ENCODE results near the gene CPE. TPM values are rescaled to one million over a fixed set of nuclear protein-coding genes. Genes with fewer than 3 reads are reported as not detected.

The CPE gene
- total RNA-seq, 4 donors from 2014 or later = 126 to 272 (median 201) TPM

DNA sequence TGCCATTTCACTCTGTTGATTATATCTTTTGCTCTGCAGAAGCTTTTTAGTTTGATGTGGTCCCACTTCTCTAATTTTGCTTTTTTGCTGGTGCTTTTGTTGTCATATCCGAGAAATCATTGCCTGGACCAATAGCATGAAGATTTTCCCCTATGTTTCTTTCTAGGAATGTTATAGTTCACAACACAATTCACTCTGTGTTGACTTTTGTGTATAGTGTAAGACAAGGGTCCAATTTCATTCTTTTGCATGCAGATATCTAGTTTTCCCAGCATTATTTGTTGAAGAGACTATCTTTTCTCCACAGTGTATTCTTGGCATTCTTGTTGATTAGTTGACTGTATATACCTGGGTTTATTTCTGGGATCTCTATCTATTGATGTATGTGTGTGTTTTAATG is 8.3 kb upstream of the CPE start:
- WGBS, 2 donors (ENCODE audit: low coverage in 1 of 2) = 88 to 90% methylated on average over 1 of the region's 1 CpG
- no peak for ATAC-seq
- Histone ChIP-seq H3K9me3 (peaks cover 0 to 12% (median 0%) of the 10 kb centered on the region in 3 donors), H3K36me3 (no peaks in the 10 kb centered on the region), H3K27me3 (no peaks in the 10 kb centered on the region), H3K4me1 (no peaks in the 10 kb centered on the region), H3K4me3 (no peak overlapping the region), H3K27ac (no peak overlapping the region)
- TF ChIP-seq POLR2AphosphoS5 (IDR thresholded peaks at IDR 0.05) = no peak
- no peak for TF ChIP-seq EP300 (IDR thresholded peaks at IDR 0.05)
- TF ChIP-seq, protein P1, sequence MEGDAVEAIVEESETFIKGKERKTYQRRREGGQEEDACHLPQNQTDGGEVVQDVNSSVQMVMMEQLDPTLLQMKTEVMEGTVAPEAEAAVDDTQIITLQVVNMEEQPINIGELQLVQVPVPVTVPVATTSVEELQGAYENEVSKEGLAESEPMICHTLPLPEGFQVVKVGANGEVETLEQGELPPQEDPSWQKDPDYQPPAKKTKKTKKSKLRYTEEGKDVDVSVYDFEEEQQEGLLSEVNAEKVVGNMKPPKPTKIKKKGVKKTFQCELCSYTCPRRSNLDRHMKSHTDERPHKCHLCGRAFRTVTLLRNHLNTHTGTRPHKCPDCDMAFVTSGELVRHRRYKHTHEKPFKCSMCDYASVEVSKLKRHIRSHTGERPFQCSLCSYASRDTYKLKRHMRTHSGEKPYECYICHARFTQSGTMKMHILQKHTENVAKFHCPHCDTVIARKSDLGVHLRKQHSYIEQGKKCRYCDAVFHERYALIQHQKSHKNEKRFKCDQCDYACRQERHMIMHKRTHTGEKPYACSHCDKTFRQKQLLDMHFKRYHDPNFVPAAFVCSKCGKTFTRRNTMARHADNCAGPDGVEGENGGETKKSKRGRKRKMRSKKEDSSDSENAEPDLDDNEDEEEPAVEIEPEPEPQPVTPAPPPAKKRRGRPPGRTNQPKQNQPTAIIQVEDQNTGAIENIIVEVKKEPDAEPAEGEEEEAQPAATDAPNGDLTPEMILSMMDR (IDR thresholded peaks at IDR 0.05) = no peak
- TF ChIP-seq POLR2A (IDR thresholded peaks at IDR 0.05) = no peak

DNA sequence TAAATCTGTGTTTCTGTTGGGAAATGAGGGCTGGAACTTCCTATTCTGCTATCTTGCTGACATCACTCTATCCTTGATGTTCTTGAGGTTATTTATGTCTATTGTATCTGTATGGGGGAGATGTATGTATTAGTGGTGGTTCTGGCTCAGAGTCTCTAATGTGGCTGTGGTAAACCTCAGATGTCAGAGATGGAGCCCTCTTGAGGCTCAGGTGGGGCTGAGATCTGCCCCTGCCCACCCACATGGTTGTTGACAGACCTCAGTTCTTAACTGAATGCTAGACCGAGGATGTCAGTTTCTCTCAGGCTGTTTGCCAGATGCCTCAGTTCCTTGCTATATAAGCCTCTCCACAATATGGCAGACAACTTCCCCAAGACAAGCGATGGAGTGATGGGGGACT is 3.3 kb upstream of the CPE start:
- ATAC-seq = no peak
- peaks cover 0 to 14% (median 0%) of the 10 kb centered on the region in 3 donors for H3K4me1 ChIP-seq
- H3K36me3 ChIP-seq = no peaks in the 10 kb centered on the region
- no peak for TF ChIP-seq POLR2A (IDR thresholded peaks at IDR 0.05)
- TF ChIP-seq, protein P1 (IDR thresholded peaks at IDR 0.05) = no peak
- no peak for TF ChIP-seq POLR2AphosphoS5 (IDR thresholded peaks at IDR 0.05)
- TF ChIP-seq EP300 (IDR thresholded peaks at IDR 0.05) = no peak
- H3K9me3 ChIP-seq = peaks cover 0 to 12% (median 0%) of the 10 kb centered on the region in 3 donors
- no peak overlapping the region for H3K4me3 ChIP-seq
- 59% methylated on average over 2 of the region's 2 CpGs; no CpG with 5 or more reads in 1 of the 2 donors for WGBS, 2 donors (ENCODE audit: low coverage in 1 of 2)
- no peak overlapping the region for H3K27ac ChIP-seq
- H3K27me3 ChIP-seq = no peaks in the 10 kb centered on the region

DNA sequence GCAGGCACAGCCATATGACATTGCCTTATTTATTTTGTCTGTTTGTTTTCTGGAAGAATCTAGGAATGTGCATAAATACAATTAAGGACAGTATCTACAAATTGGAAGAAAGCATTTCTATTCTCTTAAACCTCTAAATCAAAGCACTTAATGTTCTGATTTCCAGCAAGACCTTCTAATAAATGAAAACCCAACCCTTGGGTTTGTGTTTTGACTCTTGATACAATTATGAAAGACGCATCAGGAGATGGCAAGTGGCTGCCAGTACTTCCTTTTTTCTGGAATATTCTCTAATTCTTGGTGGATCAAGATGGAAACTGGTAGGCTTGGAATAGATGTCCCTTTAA is 437 bp upstream of the CPE start:
- ATAC-seq = no peak
- Histone ChIP-seq H3K27me3 (no peaks in the 10 kb centered on the region), H3K4me3 (peak overlapping the region; percentile 50 to 82), H3K9me3 (peaks cover 0 to 12% (median 0%) of the 10 kb centered on the region in 3 donors), H3K4me1 (peaks cover 0 to 35% (median 0%) of the 10 kb centered on the region in 3 donors), H3K27ac (peak overlapping the region; percentile 55 to 91 (median 85)), H3K36me3 (no peaks in the 10 kb centered on the region)
- 11 to 27% methylated on average over 1 of the region's 1 CpG for WGBS, 2 donors (ENCODE audit: low coverage in 1 of 2)
- no peak for TF ChIP-seq EP300 (IDR thresholded peaks at IDR 0.05)
- TF ChIP-seq POLR2AphosphoS5 (IDR thresholded peaks at IDR 0.05) = no peak
- no peak for TF ChIP-seq POLR2A (IDR thresholded peaks at IDR 0.05)
- TF ChIP-seq, protein P1 (IDR thresholded peaks at IDR 0.05) = no peak

DNA sequence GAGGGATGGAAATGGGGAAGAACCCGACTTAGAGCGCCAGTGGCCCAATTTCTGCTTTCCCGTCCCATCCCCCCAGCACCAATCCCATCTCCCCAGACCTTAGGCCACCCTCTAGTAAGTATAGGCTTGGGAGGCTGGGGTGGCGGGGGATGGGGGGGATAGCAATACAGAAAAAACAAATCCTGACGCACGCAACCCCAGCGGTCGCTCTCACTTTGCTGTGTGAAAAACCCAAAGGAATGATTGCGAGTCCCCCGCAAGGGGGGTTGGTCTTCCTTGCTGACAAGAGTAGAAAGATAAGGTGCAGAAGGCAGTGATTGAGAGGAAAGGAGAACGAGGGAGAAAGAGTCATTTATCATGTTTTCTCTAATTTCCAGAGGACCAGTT is 863 bp downstream of the CPE start:
- Histone ChIP-seq H3K4me3 (peak overlapping the region; percentile 50 to 82), H3K36me3 (no peaks in the 10 kb centered on the region), H3K4me1 (peaks cover 0 to 48% (median 0%) of the 10 kb centered on the region in 3 donors), H3K9me3 (peaks cover 0 to 5% (median 0%) of the 10 kb centered on the region in 3 donors), H3K27me3 (no peaks in the 10 kb centered on the region), H3K27ac (peak overlapping the region; percentile 34 to 91 (median 85))
- 27% methylated on average over 11 of the region's 11 CpGs; no CpG with 5 or more reads in 1 of the 2 donors for WGBS, 2 donors (ENCODE audit: low coverage in 1 of 2)
- TF ChIP-seq, protein P1 (IDR thresholded peaks at IDR 0.05) = no peak
- TF ChIP-seq POLR2AphosphoS5 (IDR thresholded peaks at IDR 0.05) (no peak), POLR2A (IDR thresholded peaks at IDR 0.05) (no peak), EP300 (IDR thresholded peaks at IDR 0.05) (no peak)
- peak; percentile 11 for ATAC-seq

DNA sequence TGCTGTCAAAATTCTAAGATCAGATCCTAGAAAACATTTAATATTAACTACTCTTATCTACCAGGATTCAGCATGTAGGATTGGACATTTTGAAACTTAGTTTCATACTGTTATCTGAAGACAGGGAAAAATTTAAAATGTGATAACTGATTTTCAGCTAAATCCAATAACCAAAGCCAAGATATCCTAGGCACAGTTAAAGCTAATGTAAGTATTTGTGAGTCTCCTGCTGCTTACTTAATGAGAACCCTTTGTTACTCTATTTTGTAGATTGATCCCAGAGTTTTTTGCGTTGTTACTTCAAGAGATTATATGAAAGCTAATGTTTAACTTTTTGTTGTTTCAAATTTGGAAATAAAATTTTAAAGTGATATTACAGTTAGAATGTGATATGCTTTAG is 2.0 kb downstream of the CPE start:
- H3K9me3 ChIP-seq = no peaks in the 10 kb centered on the region
- no peak for ATAC-seq
- no peaks in the 10 kb centered on the region for H3K27me3 ChIP-seq
- peaks cover 0 to 54% (median 0%) of the 10 kb centered on the region in 3 donors for H3K4me1 ChIP-seq
- H3K27ac ChIP-seq = peak overlapping the region in 2 of 4 donors; percentile 88 to 91
- H3K36me3 ChIP-seq = no peaks in the 10 kb centered on the region
- H3K4me3 ChIP-seq = peak overlapping the region in 1 of 2 donors; percentile 82
- 56 to 73% methylated on average over 1 of the region's 1 CpG for WGBS, 2 donors (ENCODE audit: low coverage in 1 of 2)
- TF ChIP-seq POLR2A (IDR thresholded peaks at IDR 0.05) (no peak), POLR2AphosphoS5 (IDR thresholded peaks at IDR 0.05) (no peak), EP300 (IDR thresholded peaks at IDR 0.05) (no peak)
- TF ChIP-seq, protein P1 (IDR thresholded peaks at IDR 0.05) = no peak
